ENCODE measurements around the gene BANP.
A peak's percentile ranks its signal among the peaks of the same experiment; 100 is the strongest.
"Not testable (repeated sequence)": the region's sequence is repeated elsewhere in the genome, so short reads cannot be mapped to it uniquely, and the experiment has no call there.

BANP gene

GRCh38 chr16:87965417-87965816, 14.2 kb downstream of the BANP start:
- no peak for DNase-seq

- peak in 2 of 58 donors; percentile 17 to 33 for DNase-seq
Measured at GRCh38 chr16:87966064-87966645, 14.9 kb downstream of the BANP start.

- DNase-seq, result peak in 6 of 58 donors; percentile 12 to 30 (median 24)
Measured at GRCh38 chr16:87966685-87967185, 15.5 kb downstream of the BANP start.

GRCh38 chr16:87968541-87968940, 17.3 kb downstream of the BANP start:
- DNase-seq, result no peak

GRCh38 chr16:87970186-87970585, 19.0 kb downstream of the BANP start:
- DNase-seq, result no peak

GRCh38 chr16:87971933-87972332, 20.7 kb downstream of the BANP start:
- DNase-seq, result no peak

- no peak for DNase-seq
Measured at GRCh38 chr16:87973717-87974116, 22.5 kb downstream of the BANP start.

- DNase-seq, result no peak
Measured at GRCh38 chr16:87974178-87974577, 22.9 kb downstream of the BANP start.

- no peak for DNase-seq
Measured at GRCh38 chr16:87976665-87977064, 25.4 kb downstream of the BANP start.

- no peak for DNase-seq
Measured at GRCh38 chr16:87978127-87978526, 26.9 kb downstream of the BANP start.

GRCh38 chr16:87979352-87979751, 28.1 kb downstream of the BANP start:
- no peak for DNase-seq

GRCh38 chr16:87979911-87980630, 28.8 kb downstream of the BANP start:
- not testable (repeated sequence) for DNase-seq

GRCh38 chr16:87981376-87981775, 30.1 kb downstream of the BANP start:
- not testable (repeated sequence) for DNase-seq

- DNase-seq, result no peak
Measured at GRCh38 chr16:87982581-87983041, 31.4 kb downstream of the BANP start.

GRCh38 chr16:87983072-87983736, 32.0 kb downstream of the BANP start:
- DNase-seq, result peak in 2 of 58 donors; percentile 19 to 24

- DNase-seq, result not testable (repeated sequence)
Measured at GRCh38 chr16:87983737-87984097, 32.5 kb downstream of the BANP start.

- not testable (repeated sequence) for DNase-seq
Measured at GRCh38 chr16:87984180-87984579, 32.9 kb downstream of the BANP start.

- DNase-seq, result no peak
Measured at GRCh38 chr16:87984632-87985267, 33.5 kb downstream of the BANP start.

- DNase-seq, result not testable (repeated sequence)
Measured at GRCh38 chr16:87985493-87985892, 34.3 kb downstream of the BANP start.

GRCh38 chr16:87986361-87986849, 35.2 kb downstream of the BANP start:
- not testable (repeated sequence) for DNase-seq

GRCh38 chr16:87988596-87988995, 37.4 kb downstream of the BANP start:
- not testable (repeated sequence) for DNase-seq

- DNase-seq, result not testable (repeated sequence)
Measured at GRCh38 chr16:87990254-87990653, 39.0 kb downstream of the BANP start.
